IMR-90 (cell line): ENCODE data around the gene ANGPT4. TPM values are rescaled to one million over a fixed set of nuclear protein-coding genes. Genes with fewer than 3 reads are reported as not detected.

Experiments
- ATAC-seq: fragments of 200-7000 bp; cut with Tn5 transposase; 2 replicates; pipeline ENCODE4 v1.9.1; 2020; ENCODE audit warnings: low read depth, mild to moderate bottlenecking, moderate library complexity
- BruUV-seq: library from RNA; stranded (reverse); fragments of 400-500 nt; replicated peaks from 2 replicates; lab custom pipeline; 2021; lab: Mats Ljungman, UMichigan
- CTCF ChIA-PET: fragments of 300-600 bp; formaldehyde crosslinking; extraction: SDS; loops from one replicate; lab custom pipeline; 2021; ENCODE audit warnings: antibody characterized with exemption; lab: Yijun Ruan, JAX
- POLR2A ChIA-PET: fragments of 300-600 bp; sonication (Branson Sonifier 250); formaldehyde crosslinking; loops from one replicate; lab custom pipeline; 2022; ENCODE audit warnings: antibody characterized with exemption; ENCODE audit not compliant: unreplicated experiment; lab: Charles Lee
- DNase-seq: peaks from one replicate; pipeline ENCODE4 v3.0.0; 2013
- H2AFZ ChIP-seq: replicated peaks from 2 replicates; pipeline ENCODE3; 2013; ENCODE audit warnings: low read length, mild to moderate bottlenecking; ENCODE audit not compliant: poor library complexity
- H2AK5ac ChIP-seq: 2 replicates; pipeline ENCODE4 v1.6.1; 2013; ENCODE audit warnings: low read depth, low read length, inconsistent platforms
- H2AK9ac ChIP-seq: replicated peaks from 2 replicates; pipeline ENCODE3; 2013; ENCODE audit warnings: mild to moderate bottlenecking, low read depth, low read length, moderate library complexity; ENCODE audit not compliant: poor library complexity
- H2BK120ac ChIP-seq: 2 replicates; pipeline ENCODE4 v1.6.1; 2013; ENCODE audit warnings: low read depth, low read length, inconsistent platforms
- H2BK15ac ChIP-seq: 3 replicates; pipeline ENCODE4 v1.6.1; 2013; ENCODE audit warnings: low read depth, low read length, inconsistent platforms
- H2BK20ac ChIP-seq: 2 replicates; pipeline ENCODE4 v1.6.1; 2013; ENCODE audit warnings: low read depth, mild to moderate bottlenecking, inconsistent platforms, low read length, moderate library complexity
- H2BK5ac ChIP-seq: 2 replicates; pipeline ENCODE4 v1.6.1; 2013; ENCODE audit warnings: mild to moderate bottlenecking, low read depth, low read length, inconsistent platforms; ENCODE audit not compliant: poor library complexity, severe bottlenecking
- H3K14ac ChIP-seq: replicated peaks from 2 replicates; pipeline ENCODE4 v1.6.1; 2013; ENCODE audit warnings: low read depth, low read length, inconsistent platforms
- H3K18ac ChIP-seq: 2 replicates; pipeline ENCODE4 v1.6.1; 2013; ENCODE audit warnings: low read depth, low read length, control low read depth
- H3K23ac ChIP-seq: 2 replicates; pipeline ENCODE4 v1.6.1; 2013; ENCODE audit warnings: low read depth, low read length, inconsistent platforms
- H3K27ac ChIP-seq: 2 replicates; pipeline ENCODE4 v1.5.1; 2013; ENCODE audit warnings: mild to moderate bottlenecking, control low read depth, low read length; ENCODE audit not compliant: insufficient read depth
- H3K27me3 ChIP-seq: 2 replicates; pipeline ENCODE4 v1.6.1; 2013; ENCODE audit warnings: low read length; ENCODE audit not compliant: control insufficient read depth, insufficient read depth
- H3K36me3 ChIP-seq: 2 replicates; pipeline ENCODE4 v1.6.1; 2013; ENCODE audit warnings: low read length, mixed read lengths; ENCODE audit not compliant: control insufficient read depth, insufficient read depth
- H3K4ac ChIP-seq: 2 replicates; pipeline ENCODE4 v1.6.1; 2013; ENCODE audit warnings: low read depth, low read length, inconsistent platforms
- H3K4me1 ChIP-seq: 2 replicates; pipeline ENCODE4 v1.6.1; 2013; ENCODE audit warnings: low read length, mixed read lengths; ENCODE audit not compliant: control insufficient read depth, insufficient read depth
- H3K4me2 ChIP-seq: 2 replicates; pipeline ENCODE4 v1.6.1; 2013; ENCODE audit warnings: low read depth, mild to moderate bottlenecking, control low read depth, low read length, moderate library complexity
- H3K4me3 ChIP-seq: 2 replicates; pipeline ENCODE4 v1.5.1; 2013; ENCODE audit warnings: low read depth, mild to moderate bottlenecking, control low read depth, low read length, moderate library complexity; ENCODE audit not compliant: insufficient read depth
- H3K56ac ChIP-seq: 2 replicates; pipeline ENCODE4 v1.6.1; 2013; ENCODE audit warnings: low read length, inconsistent platforms; ENCODE audit not compliant: insufficient read depth; ENCODE audit errors: extremely low read depth
- H3K79me1 ChIP-seq, 2 experiments: 2 replicates each; pipeline ENCODE4 v1.6.1; 2013; ENCODE audit warnings: low read length in 2 of 2, inconsistent platforms in 1 of 2, low read depth in 1 of 2
- H3K9ac ChIP-seq: 2 replicates; pipeline ENCODE4 v1.6.1; 2013; ENCODE audit warnings: low read depth, low read length, control low read depth
- H3K9me1 ChIP-seq: 2 replicates; pipeline ENCODE4 v1.6.1; 2013; ENCODE audit warnings: low read length, inconsistent platforms; ENCODE audit not compliant: insufficient read depth
- H3K9me3 ChIP-seq: 2 replicates; pipeline ENCODE4 v1.6.1; 2013; ENCODE audit warnings: low read length; ENCODE audit not compliant: control insufficient read depth, insufficient read depth
- H4K20me1 ChIP-seq: 2 replicates; pipeline ENCODE4 v1.6.1; 2013; ENCODE audit warnings: low read length, inconsistent platforms; ENCODE audit not compliant: insufficient read depth
- H4K5ac ChIP-seq: 2 replicates; pipeline ENCODE4 v1.6.1; 2013; ENCODE audit warnings: mild to moderate bottlenecking, low read depth, low read length, control low read depth
- H4K8ac ChIP-seq, 2 experiments: 2 replicates each; pipeline ENCODE4 v1.6.1; 2013; ENCODE audit warnings: low read depth in 2 of 2, low read length in 2 of 2, control low read depth in 1 of 2, inconsistent platforms in 1 of 2
- H4K91ac ChIP-seq: 2 replicates; pipeline ENCODE4 v1.6.1; 2013; ENCODE audit warnings: low read depth, low read length, inconsistent platforms; ENCODE audit not compliant: insufficient read depth
- BHLHE40 ChIP-seq: fragments of 150-350 bp; IDR thresholded peaks from 2 replicates; pipeline ENCODE4 v1.6.1; 2016; ENCODE audit warnings: mild to moderate bottlenecking, low read depth, low read length
- CEBPB ChIP-seq: IDR thresholded peaks from 2 replicates; pipeline ENCODE4 v1.6.1; 2012; ENCODE audit warnings: low read depth, low read length, improper control_type of control experiment
- CHD1 ChIP-seq: IDR thresholded peaks from 2 replicates; pipeline ENCODE4 v1.6.1; 2012; ENCODE audit warnings: low read depth, low read length, improper control_type of control experiment
- FOS ChIP-seq: fragments of 150-350 bp; IDR thresholded peaks from 2 replicates; pipeline ENCODE4 v1.6.1; 2016; ENCODE audit warnings: low read depth, low read length
- MAFK ChIP-seq: IDR thresholded peaks from 2 replicates; pipeline ENCODE4 v1.6.1; 2012; ENCODE audit warnings: low read depth, low read length, improper control_type of control experiment
- MAZ ChIP-seq: IDR thresholded peaks from 2 replicates; pipeline ENCODE4 v1.6.1; 2012; ENCODE audit warnings: low read depth, mild to moderate bottlenecking, low read length, improper control_type of control experiment, moderate library complexity, borderline replicate concordance
- MXI1 ChIP-seq: IDR thresholded peaks from 2 replicates; pipeline ENCODE4 v1.6.1; 2012; ENCODE audit warnings: low read depth, mild to moderate bottlenecking, low read length, moderate library complexity, borderline replicate concordance
- NFE2L2 ChIP-seq: fragments of 150-350 bp; IDR thresholded peaks from 2 replicates; pipeline ENCODE4 v1.6.1; 2016; ENCODE audit warnings: low read depth, mild to moderate bottlenecking, low read length
- POLR2A ChIP-seq: IDR thresholded peaks from 2 replicates; pipeline ENCODE4 v1.6.1; 2012; ENCODE audit warnings: mild to moderate bottlenecking, low read depth, low read length
- RAD21 ChIP-seq: IDR thresholded peaks from 2 replicates; pipeline ENCODE4 v1.6.1; 2012; ENCODE audit warnings: low read length, improper control_type of control experiment
- RCOR1 ChIP-seq: IDR thresholded peaks from 2 replicates; pipeline ENCODE4 v1.6.1; 2012; ENCODE audit warnings: mild to moderate bottlenecking, low read length, improper control_type of control experiment; ENCODE audit not compliant: insufficient replicate concordance
- RFX5 ChIP-seq: IDR thresholded peaks from 2 replicates; pipeline ENCODE4 v1.8.0; 2012; ENCODE audit warnings: low read depth, mild to moderate bottlenecking, low read length, moderate library complexity
- SMC3 ChIP-seq: fragments of 150-350 bp; IDR thresholded peaks from 2 replicates; pipeline ENCODE4 v1.6.1; 2016; ENCODE audit warnings: low read depth, mild to moderate bottlenecking, antibody characterized with exemption, low read length, moderate library complexity
- WGBS, 2 experiments: methylation state at CpG; one replicate each; pipeline versions ENCODE4 v1.1.5 to v1.1.7; 2013; ENCODE audit warnings: missing lambda C conversion rate in 2 of 2; ENCODE audit not compliant: insufficient read length in 1 of 2; ENCODE audit errors: extremely low coverage in 2 of 2; 5-methylcytosine and 5-hydroxymethylcytosine counted together
- dilution Hi-C: fragments of 300-500 bp; cut with HindIII; formaldehyde crosslinking; loops from one replicate; pipeline ENCODE4 v1.14.3; 2018; ENCODE audit warnings: low sequenced_read_pairs; ENCODE audit not compliant: unreplicated experiment
- in situ Hi-C: fragments of 300-500 bp; cut with MboI; formaldehyde crosslinking; loops from 3 replicates; pipeline ENCODE4 v1.14.3; 2019; ENCODE audit warnings: low sequenced_read_pairs, inconsistent platforms, mixed read lengths
- intact Hi-C: fragments of 100-400 bp; cut with micrococcal nuclease; formaldehyde crosslinking; loops from 2 replicates; pipeline ENCODE4 v1.10.0; 2022
- polyA plus RNA-seq, 3 experiments: library from polyadenylated mRNA; depleted of rRNA; stranded (reverse); fragments of >200 nt; gene quantifications; 2 replicates each; pipeline ENCODE4 v1.2.3, GENCODE V29; 2012; ENCODE audit warnings: low replicate concordance in 1 of 3
- total RNA-seq: library from RNA; depleted of rRNA; stranded (reverse); fragments of >200 nt; gene quantifications from 2 replicates; pipeline ENCODE4 v1.2.3, GENCODE V29; 2012
- TF ChIP-seq, protein P1 (sequence below): fragments of 150-350 bp; IDR thresholded peaks from 2 replicates; pipeline ENCODE4 v1.6.1; 2016; ENCODE audit warnings: low read depth, mild to moderate bottlenecking, low read length, moderate library complexity, borderline replicate concordance
- TF ChIP-seq, protein P2 (sequence below): conservative IDR thresholded peaks from 2 replicates; pipeline ENCODE4 v1.5.1; 2012; ENCODE audit warnings: mild to moderate bottlenecking, low read depth, low read length, improper control_type of control experiment
- TF ChIP-seq, protein P3 (sequence below): fragments of 150-350 bp; IDR thresholded peaks from 2 replicates; pipeline ENCODE4 v1.6.1; 2017; ENCODE audit warnings: mild to moderate bottlenecking, antibody characterized with exemption, low read length, low read depth

ANGPT4 gene
- total and polyA plus RNA-seq, 2 of the 4 experiments (the other 2 are of a cell fraction): not detected

DNA sequence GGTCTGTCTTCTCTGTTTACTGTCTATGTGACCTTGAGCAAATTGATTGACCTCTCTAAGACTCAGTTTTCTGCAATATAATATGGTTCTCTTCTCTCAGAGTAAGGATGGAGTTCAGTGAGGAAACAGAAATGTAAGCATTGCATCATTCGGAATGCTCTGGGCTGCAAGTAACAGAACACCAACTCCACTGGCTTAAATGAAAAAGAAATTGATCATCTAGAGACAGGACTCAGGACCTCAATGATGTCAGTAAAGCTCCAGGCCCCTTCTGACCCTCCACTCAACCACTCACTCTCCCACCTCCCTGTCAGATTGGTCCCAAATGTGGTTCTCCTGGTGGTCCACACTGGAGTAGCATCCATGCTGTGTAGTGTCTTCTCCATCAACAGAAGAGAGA is 50.7 kb downstream of the ANGPT4 start:
- no peak overlapping the region for H4K91ac ChIP-seq

More for the DNA sequence above, 50.7 kb downstream of the ANGPT4 start:
- TF ChIP-seq BHLHE40 (no peak), RCOR1 (no peak), MXI1 (no peak), FOS (no peak), POLR2A (no peak), CEBPB (no peak), MAZ (no peak), RAD21 (no peak), NFE2L2 (no peak), RFX5 (no peak), CHD1 (no peak), MAFK (no peak), SMC3 (no peak)
- TF ChIP-seq, protein P1, sequence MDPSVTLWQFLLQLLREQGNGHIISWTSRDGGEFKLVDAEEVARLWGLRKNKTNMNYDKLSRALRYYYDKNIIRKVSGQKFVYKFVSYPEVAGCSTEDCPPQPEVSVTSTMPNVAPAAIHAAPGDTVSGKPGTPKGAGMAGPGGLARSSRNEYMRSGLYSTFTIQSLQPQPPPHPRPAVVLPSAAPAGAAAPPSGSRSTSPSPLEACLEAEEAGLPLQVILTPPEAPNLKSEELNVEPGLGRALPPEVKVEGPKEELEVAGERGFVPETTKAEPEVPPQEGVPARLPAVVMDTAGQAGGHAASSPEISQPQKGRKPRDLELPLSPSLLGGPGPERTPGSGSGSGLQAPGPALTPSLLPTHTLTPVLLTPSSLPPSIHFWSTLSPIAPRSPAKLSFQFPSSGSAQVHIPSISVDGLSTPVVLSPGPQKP: no peak
- TF ChIP-seq, protein P2, sequence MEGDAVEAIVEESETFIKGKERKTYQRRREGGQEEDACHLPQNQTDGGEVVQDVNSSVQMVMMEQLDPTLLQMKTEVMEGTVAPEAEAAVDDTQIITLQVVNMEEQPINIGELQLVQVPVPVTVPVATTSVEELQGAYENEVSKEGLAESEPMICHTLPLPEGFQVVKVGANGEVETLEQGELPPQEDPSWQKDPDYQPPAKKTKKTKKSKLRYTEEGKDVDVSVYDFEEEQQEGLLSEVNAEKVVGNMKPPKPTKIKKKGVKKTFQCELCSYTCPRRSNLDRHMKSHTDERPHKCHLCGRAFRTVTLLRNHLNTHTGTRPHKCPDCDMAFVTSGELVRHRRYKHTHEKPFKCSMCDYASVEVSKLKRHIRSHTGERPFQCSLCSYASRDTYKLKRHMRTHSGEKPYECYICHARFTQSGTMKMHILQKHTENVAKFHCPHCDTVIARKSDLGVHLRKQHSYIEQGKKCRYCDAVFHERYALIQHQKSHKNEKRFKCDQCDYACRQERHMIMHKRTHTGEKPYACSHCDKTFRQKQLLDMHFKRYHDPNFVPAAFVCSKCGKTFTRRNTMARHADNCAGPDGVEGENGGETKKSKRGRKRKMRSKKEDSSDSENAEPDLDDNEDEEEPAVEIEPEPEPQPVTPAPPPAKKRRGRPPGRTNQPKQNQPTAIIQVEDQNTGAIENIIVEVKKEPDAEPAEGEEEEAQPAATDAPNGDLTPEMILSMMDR: no peak
- TF ChIP-seq, protein P3, sequence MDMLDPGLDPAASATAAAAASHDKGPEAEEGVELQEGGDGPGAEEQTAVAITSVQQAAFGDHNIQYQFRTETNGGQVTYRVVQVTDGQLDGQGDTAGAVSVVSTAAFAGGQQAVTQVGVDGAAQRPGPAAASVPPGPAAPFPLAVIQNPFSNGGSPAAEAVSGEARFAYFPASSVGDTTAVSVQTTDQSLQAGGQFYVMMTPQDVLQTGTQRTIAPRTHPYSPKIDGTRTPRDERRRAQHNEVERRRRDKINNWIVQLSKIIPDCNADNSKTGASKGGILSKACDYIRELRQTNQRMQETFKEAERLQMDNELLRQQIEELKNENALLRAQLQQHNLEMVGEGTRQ: no peak
- Histone ChIP-seq H4K8ac (no peak overlapping the region), H3K9me3 (no peaks in the 10 kb centered on the region), H2BK15ac (no peak overlapping the region), H2BK5ac (no peak overlapping the region), H3K4me2 (no peak overlapping the region), H4K5ac (no peak overlapping the region), H2AK5ac (no peak overlapping the region), H3K4me3 (no peak overlapping the region), H2AK9ac (no peak overlapping the region), H3K9me1 (no peaks in the 10 kb centered on the region), H3K18ac (no peak overlapping the region), H2AFZ (no peak overlapping the region), H3K23ac (no peak overlapping the region), H3K56ac (no peak overlapping the region), H3K79me1 (no peaks in the 10 kb centered on the region), H3K27ac (no peak overlapping the region), H3K36me3 (no peaks in the 10 kb centered on the region), H4K20me1 (no peaks in the 10 kb centered on the region), H3K27me3 (peaks cover 5% of the 10 kb centered on the region), H2BK20ac (no peak overlapping the region), H3K9ac (no peak overlapping the region), H3K4me1 (no peaks in the 10 kb centered on the region), H3K14ac (no peak overlapping the region), H2BK120ac (no peak overlapping the region), H3K4ac (no peak overlapping the region)
- intact Hi-C loops: no loop called here
- ChIA-PET POLR2A (no interaction called here), CTCF (no interaction called here)
- DNase-seq (no peak), ATAC-seq (no peak)
- BruUV-seq: no TSS peak
- in situ Hi-C loops: no loop called here
- dilution Hi-C loops: no loop called here
- no CpG with 5 or more reads among the region's 1 CpG for whole genome bisulfite sequencing, 2 experiments
